ENCODE data around the gene CACFD1.

DNA sequence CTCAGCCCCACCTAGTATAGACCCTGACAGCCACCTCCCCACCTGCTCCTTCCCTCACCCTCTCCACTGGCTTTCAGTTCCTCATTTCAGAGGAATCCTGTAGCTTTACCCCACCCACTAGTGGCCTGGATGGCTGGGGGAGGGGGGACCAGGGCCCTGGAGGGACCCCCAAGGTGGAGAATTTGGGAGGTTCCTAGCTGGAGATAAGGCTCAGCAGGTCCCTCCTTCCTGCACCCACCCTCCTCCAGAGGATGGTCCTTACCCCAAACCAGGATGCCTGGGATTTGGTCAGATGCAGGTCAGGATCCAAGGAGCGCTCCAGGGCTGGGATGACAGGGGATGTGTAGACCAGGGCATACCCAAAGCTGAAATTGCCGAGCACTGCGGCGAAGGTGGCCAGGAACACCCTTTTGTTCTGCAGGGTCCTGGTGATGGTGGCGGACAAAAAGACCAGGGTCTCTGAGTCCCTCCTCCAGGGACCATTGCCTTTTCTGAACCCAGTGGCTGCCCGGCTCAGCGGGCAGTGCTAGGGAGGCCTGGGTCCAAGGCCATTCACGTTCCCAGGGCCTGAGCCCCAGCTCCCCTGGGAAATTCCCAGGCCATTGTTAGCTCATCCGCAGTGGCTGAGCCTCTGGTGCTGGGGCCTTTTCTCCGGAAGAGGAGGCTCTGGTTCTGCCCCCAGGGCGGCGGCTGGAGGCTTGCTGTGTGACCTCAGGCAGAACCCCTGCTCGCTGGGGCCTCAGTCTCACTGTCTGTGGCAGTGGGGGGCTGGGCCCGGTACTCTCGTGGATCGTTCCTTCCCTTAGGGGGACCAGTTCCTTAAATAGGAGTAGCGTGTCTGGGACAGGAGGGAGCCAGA, 18.4 kb downstream of the CACFD1 start:
- TF ChIP-seq MYC (IDR thresholded peaks at IDR 0.05; ENCODE audit: low read depth, low read length), result no peak
- TF ChIP-seq MYC (CRISPR knock-in tag; IDR thresholded peaks at IDR 0.05; ENCODE audit: borderline replicate concordance, low read depth), result no peak
- no peak for TF ChIP-seq ZNF408 (CRISPR knock-in tag; IDR thresholded peaks at IDR 0.05; ENCODE audit: low read depth)
- no peak for TF ChIP-seq POU5F1 (IDR thresholded peaks at IDR 0.05; ENCODE audit: borderline replicate concordance, low read depth, low read length, partially characterized antibody)
- TF ChIP-seq, protein P1, sequence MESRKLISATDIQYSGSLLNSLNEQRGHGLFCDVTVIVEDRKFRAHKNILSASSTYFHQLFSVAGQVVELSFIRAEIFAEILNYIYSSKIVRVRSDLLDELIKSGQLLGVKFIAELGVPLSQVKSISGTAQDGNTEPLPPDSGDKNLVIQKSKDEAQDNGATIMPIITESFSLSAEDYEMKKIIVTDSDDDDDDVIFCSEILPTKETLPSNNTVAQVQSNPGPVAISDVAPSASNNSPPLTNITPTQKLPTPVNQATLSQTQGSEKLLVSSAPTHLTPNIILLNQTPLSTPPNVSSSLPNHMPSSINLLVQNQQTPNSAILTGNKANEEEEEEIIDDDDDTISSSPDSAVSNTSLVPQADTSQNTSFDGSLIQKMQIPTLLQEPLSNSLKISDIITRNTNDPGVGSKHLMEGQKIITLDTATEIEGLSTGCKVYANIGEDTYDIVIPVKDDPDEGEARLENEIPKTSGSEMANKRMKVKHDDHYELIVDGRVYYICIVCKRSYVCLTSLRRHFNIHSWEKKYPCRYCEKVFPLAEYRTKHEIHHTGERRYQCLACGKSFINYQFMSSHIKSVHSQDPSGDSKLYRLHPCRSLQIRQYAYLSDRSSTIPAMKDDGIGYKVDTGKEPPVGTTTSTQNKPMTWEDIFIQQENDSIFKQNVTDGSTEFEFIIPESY (CRISPR knock-in tag; IDR thresholded peaks at IDR 0.05), result no peak
- no peak for TF ChIP-seq HDAC8 (tag; IDR thresholded peaks at IDR 0.05)
